ENCODE measurements around the gene MXRA7.

Gene MXRA7

DNA sequence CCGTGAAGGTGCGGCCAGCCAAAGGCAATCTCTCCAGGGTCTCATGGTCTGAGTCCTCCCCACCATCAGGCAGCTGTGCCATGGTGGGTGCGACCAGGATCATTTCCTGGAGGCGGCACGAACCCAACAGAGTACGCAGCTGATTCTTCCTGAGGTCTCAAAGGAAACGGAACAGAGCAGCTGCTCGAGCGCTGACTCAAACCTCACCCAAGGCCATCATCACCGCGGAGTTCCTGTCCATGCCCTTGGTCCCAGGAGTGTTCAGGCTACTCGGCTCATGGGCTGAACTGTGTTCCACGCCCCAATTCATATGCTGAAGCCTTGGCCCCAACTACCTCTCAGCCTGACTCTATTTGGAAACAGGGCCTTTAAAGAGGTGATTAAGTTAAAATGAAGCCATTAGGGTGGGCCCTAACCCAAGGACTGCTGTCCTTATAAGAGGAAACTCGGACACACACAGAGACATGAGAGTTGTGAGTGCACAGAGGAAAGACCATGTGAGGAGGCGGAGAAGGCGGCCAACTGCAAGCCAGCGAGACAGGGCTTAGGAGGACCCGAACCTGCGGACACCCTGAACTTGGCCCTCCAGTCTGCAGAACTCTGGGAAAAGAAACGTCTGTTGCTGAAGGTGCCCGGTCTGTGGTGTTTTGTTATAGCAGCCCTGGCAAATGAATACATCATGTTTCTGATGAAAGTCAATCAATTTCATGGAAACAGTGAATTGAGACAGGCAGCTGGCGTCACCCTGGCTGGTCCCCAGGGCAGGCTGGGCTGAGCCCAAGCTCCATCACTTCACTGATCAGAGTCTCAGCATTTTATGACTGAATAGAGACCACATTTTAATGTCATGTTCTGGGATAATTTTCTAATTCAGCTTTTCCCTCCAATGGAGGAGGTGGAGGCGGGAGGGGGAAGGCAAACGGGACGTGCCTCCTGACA lies 13.7 kb downstream of the MXRA7 start:
- Histone ChIP-seq H3K9me3 (ENCODE audit: insufficient read depth, low read length) (no peaks in the 10 kb centered on the region), H3K27ac (ENCODE audit: low read length) (peak overlapping the region; percentile 49), H3K36me3 (replicated peaks; ENCODE audit: low read depth, low read length) (no peaks in the 10 kb centered on the region), H3K9ac (ENCODE audit: low read length) (peak overlapping the region; percentile 17; the same call in 1 of the 2 replicates), H3K4me2 (ENCODE audit: low read length) (peak overlapping the region; percentile 78), H4K20me1 (ENCODE audit: insufficient read depth, low read length) (no peaks in the 10 kb centered on the region), H2AFZ (ENCODE audit: low read depth, low read length) (peak overlapping the region; percentile 24; the same call in 1 of the 2 replicates), H3K4me3 (ENCODE audit: low read length) (peak overlapping the region; percentile 34), H3K27me3 (ENCODE audit: low read depth, low read length) (peaks cover 4% of the 10 kb centered on the region; the same call in 1 of the 2 replicates), H3K4me1 (ENCODE audit: low read length) (peaks cover 51% of the 10 kb centered on the region), H3K79me2 (ENCODE audit: low read length) (no peaks in the 10 kb centered on the region)
- TF ChIP-seq CTCF (IDR thresholded peaks at IDR 0.05; ENCODE audit: low read depth, low read length), result no peak
- TF ChIP-seq EZH2phosphoT487 (IDR thresholded peaks at IDR 0.05; ENCODE audit: low read depth), result no peak

GRCh38 chr17:76695059-76695831 lies 15.5 kb downstream of the MXRA7 start:
- Histone ChIP-seq H3K9ac (ENCODE audit: low read length) (no peak overlapping the region), H3K27ac (ENCODE audit: low read length) (no peak overlapping the region), H3K4me1 (ENCODE audit: low read length) (peaks cover 44% of the 10 kb centered on the region), H3K9me3 (ENCODE audit: insufficient read depth, low read length) (no peaks in the 10 kb centered on the region), H2AFZ (ENCODE audit: low read depth, low read length) (no peak overlapping the region), H3K4me2 (ENCODE audit: low read length) (no peak overlapping the region), H3K36me3 (replicated peaks; ENCODE audit: low read depth, low read length) (no peaks in the 10 kb centered on the region), H3K4me3 (ENCODE audit: low read length) (no peak overlapping the region), H3K27me3 (ENCODE audit: low read depth, low read length) (peaks cover 4% of the 10 kb centered on the region; the same call in 1 of the 2 replicates), H4K20me1 (ENCODE audit: insufficient read depth, low read length) (no peaks in the 10 kb centered on the region), H3K79me2 (ENCODE audit: low read length) (no peaks in the 10 kb centered on the region)
- no peak for TF ChIP-seq CTCF (IDR thresholded peaks at IDR 0.05; ENCODE audit: low read depth, low read length)
- TF ChIP-seq EZH2phosphoT487 (IDR thresholded peaks at IDR 0.05; ENCODE audit: low read depth), result no peak

DNA sequence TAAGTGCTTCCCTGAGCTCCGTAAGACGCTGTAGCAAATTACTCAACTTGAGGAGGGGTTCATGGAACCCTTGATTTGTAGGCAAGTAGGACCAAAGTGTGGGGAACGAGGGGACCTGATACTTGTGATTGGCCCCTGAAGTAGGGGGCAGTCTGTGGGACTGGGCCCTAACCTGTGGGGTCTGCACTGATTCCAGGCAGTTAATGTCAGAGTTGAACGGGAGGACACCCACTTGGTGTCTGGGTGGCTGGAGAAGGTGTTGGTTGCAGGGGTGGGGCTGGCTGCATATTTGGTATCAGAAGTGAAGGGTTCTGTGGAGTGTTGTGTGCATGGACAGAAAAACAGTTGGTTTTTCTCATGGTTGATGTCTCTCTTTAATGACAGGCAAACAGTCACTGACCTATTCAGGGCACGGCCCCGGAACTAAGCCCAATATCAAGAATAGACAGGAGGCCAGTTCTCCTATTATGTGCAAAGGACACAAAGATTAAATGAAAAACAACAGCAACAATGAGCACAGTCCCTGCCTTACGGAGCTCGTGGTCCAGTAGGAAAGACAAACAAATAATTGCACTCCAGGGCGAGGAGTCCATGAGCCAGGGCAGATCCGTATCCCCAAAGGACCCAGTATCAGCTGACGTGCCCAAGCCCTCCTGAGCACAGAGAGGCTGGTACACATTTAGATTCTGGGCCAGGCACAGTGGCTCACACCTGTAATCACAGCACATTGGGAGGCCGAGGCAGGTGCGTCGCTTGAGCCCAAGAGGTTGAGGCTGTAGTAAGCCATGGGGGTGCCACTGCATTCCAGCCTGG lies 19.2 kb downstream of the MXRA7 start:
- Histone ChIP-seq H3K79me2 (ENCODE audit: low read length) (no peaks in the 10 kb centered on the region), H3K4me1 (ENCODE audit: low read length) (peaks cover 21% of the 10 kb centered on the region), H3K36me3 (replicated peaks; ENCODE audit: low read depth, low read length) (no peaks in the 10 kb centered on the region)

More for the DNA sequence above, 19.2 kb downstream of the MXRA7 start:
- H3K27me3 ChIP-seq (ENCODE audit: low read depth, low read length), result no peaks in the 10 kb centered on the region
- no peaks in the 10 kb centered on the region for H3K9me3 ChIP-seq (ENCODE audit: insufficient read depth, low read length)
- H4K20me1 ChIP-seq (ENCODE audit: insufficient read depth, low read length), result no peaks in the 10 kb centered on the region
- no peak for TF ChIP-seq CTCF (IDR thresholded peaks at IDR 0.05; ENCODE audit: low read depth, low read length)
- no peak overlapping the region for H3K4me3 ChIP-seq (ENCODE audit: low read length)
- no peak overlapping the region for H3K4me2 ChIP-seq (ENCODE audit: low read length)
- no peak overlapping the region for H2AFZ ChIP-seq (ENCODE audit: low read depth, low read length)
- H3K27ac ChIP-seq (ENCODE audit: low read length), result no peak overlapping the region
- no peak overlapping the region for H3K9ac ChIP-seq (ENCODE audit: low read length)

Measured in OCI-LY3 (cell line).